Activated CD8-positive, alpha-beta memory T cell treated with anti-CD3 and anti-CD28 coated beads, Interleukin-2, amount 50 U/mL, for 4 hours (primary cell): ENCODE data around the gene SIGLEC11.
"Not testable (repeated sequence)": the region's sequence is repeated elsewhere in the genome, so short reads cannot be mapped to it uniquely, and the experiment has no call there.

ENCODE experiments used
- DNase-seq: peaks from one replicate; pipeline ENCODE4 v3.0.0-alpha.2; 2020

SIGLEC11 gene

DNA sequence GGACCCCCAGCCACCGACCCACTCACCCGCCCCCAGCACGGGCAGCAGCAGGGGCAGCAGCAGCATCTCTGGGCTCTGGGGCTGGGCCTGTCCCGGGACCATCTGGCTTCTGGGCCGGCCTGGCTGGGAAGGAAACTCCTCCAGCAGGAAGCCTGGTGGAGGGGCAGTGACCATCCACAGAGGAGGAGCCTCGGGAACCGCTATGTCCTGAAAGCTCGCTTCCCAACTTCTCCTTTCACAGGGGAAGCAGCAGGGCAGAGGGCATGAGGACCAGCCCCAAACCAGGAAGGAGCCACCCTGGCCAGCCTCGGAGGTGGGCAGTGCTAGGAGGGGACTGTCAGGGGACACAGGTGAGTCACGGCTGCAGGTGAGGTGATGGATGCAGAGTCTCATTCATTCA, at the start of gene SIGLEC11:
Gene SIGLEC11, minus strand, starts transcription at position 193 of the 400 bp plus-strand sequence. Its CDS starts 91 bp downstream, at position 102.
- DNase-seq = not testable (repeated sequence)

GRCh38 chr19:50008532-50008931, 47.6 kb upstream of the SIGLEC11 start:
- DNase-seq = no peak

- DNase-seq = no peak
Observed at GRCh38 chr19:50007947-50008346, 47.0 kb upstream of the SIGLEC11 start.

GRCh38 chr19:50007170-50007569, 46.2 kb upstream of the SIGLEC11 start:
- no peak for DNase-seq

DNA sequence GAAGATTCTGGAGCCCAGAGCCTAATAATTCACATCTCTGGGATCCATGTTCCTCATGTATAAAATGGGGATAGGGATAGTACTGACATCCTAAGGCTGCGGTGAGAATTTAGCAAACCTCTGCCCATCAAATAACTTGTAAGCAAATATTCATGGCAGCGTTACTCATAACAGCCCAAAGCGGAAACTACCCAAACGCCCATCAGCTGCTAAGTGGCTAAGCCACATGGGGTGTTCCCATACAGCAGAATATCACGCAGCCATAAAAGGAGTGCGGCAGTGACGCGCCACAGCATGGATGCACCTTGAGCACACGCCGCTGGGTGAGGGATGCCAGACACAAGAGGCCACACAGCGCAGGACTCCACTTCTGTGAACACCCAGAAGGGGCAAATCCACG, 44.5 kb upstream of the SIGLEC11 start:
- no peak for DNase-seq

DNA sequence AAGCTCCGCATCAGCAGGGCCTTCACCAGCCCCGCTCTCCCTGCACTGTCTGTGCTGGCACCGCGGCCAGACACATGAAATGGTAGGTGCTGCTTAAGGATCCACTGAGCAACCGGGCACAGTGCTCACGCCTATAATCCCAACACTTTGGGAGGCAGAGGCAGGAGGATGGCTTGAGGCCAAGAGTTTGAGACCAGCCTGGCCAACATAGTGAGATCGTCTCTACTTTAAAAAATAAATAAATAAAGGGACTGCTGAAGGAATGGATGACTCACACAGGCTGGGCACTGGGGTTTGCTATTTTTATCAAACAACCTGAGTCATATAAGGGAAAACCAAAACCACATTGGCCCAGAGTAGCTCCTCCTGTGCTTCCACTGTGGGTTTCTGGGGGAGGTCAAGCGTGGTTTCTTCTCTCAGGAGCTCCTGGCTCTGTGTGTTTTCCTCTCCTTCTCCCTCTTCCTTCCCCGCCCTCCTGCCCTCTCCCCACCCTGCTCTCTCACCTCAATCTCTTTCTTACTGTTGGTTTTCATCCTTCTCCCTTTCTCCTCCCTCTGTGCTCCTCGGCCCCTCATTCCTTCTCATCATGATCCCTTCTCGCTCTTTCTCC, 42.9 kb upstream of the SIGLEC11 start:
- no peak for DNase-seq

- DNase-seq = no peak
Observed at GRCh38 chr19:50003254-50003788, 42.3 kb upstream of the SIGLEC11 start.

DNA sequence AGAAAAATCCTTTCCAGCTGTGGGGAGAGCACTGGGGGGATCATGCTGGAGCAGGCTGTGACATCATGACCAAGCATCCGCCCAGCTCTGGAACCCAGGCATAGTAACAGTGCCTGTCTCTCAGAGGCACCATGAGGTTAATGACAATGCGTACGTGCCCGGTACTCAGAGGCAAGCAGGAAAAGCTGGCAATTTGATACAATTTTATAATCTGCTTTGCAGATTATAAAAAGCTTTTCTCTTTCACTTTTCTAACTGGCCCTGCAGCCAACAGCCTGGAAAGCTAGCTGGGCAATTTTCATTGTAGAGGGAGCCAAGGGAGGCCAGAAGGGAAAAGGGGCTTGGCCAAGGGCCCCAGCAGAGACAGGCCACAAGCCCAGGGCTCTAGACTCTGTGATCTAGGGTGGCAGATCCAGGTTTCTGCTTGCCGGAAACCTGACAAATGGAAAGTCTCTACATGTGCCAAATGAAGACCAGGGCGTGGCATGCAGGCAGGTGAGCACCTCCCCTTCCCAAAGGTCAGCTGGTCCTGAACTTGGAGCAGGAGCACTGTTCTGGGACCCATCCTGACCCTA, 41.5 kb upstream of the SIGLEC11 start:
- no peak for DNase-seq

DNA sequence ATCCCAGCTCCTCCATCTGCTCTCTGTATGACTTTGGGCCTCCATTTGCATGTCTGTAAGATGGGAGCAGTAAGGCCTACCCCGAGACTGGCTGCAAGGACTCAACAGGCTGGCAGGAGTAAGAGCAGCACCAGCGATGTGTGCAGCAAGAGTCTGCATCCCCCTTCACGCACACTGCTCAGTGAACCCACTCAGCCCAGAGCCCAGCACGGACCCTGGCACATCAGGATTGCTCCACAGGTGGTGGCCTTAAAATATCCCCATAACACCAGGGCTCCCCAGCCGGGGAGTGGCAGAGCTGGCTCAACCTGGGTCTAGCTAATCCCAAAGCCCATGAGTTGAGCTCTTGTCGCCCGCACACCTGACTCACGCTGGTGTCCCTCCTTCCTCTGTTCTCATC, 40.8 kb upstream of the SIGLEC11 start:
- no peak for DNase-seq

DNA sequence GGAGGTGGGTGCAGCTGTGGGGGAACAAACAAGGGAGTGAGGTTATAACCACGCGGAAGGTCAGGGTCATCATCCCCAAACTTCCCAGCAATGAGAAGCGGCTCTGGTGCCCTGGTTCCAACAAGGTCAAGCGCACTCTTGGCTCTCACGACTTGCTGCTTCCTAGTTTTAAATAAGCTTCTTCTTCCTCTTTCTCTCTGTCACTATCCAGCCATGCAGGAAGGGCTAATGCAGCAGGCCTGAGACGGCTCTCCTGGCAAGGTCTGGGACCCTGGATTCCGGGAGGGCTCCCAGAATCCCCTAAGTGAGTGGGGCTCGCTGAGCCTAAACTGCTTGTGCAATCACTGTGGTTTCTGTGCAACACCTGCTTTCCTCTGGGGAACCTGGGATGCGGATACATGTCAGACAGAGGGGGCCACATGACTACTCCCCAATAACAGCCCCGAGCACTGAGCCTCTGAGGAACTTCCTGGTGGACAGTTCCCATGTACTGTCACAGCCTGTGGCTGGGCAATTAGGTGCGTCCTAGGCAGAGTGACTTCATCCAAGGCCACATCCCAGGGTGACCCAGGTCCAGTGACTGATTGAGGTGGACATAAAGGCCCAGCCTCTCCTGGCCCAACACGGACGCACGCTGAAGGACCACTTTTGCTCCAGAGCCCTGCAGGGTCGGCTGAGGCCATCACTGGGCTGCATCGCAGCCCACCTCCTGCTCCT, 40.0 kb upstream of the SIGLEC11 start:
- DNase-seq = no peak

DNA sequence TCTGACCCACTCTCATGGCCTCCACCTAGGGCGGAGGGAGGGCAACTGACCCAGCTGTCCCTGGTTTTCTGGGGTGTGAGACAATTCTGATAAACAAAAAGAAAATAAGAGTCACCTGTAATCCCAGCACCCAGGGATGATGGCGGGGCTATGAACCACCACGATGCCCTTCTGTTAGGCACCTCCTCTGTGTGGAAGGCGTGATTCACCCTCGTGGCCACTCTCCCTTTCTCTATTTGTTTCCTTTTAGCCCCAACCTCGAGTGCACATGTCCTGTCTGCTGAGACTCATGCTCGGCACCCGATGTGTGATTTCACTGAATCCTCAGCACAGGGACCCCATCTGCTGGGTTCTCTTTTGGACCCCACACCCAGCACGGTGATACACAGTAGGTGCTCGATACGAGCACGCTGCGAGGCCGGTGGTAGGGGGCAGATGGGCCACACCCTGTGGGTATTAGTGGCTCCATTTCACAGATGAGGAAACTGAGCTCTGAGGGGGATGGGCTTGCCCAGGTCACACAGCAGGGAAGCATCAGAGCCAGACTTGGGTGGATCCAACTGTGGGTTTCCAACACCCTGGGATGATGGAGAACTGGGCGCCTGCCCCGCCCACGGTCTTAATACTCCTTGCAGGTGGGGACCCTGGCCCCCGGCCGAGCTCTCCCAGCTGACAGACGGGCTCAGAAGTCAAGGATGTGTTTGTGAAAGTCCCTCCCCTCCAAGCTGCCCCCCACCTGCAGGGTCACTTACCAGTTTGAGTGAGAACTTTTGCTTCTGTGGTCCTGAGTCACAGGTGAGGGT, 39.3 kb upstream of the SIGLEC11 start:
- no peak for DNase-seq

- no peak for DNase-seq
Observed at GRCh38 chr19:49999371-50000010, 38.5 kb upstream of the SIGLEC11 start.

DNA sequence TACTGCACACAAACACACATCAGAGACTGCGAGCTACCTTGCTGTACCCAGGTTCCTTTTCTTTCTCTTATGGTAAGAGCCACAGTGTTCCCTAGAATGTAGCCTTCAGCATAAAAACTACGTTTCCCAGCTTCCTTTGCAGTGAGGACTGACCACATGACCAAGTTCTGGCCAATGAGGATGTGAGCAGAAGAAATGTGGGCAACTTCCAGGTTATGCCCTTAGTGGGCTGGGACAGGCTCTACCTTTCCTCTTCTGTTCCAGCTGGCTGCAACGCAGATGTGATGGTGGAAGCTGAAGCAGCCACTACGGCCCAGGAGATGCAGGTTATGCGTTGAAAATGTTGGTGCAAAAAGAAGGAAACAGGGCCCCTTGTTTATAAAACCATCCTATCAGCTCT, 36.7 kb upstream of the SIGLEC11 start:
- no peak for DNase-seq

DNA sequence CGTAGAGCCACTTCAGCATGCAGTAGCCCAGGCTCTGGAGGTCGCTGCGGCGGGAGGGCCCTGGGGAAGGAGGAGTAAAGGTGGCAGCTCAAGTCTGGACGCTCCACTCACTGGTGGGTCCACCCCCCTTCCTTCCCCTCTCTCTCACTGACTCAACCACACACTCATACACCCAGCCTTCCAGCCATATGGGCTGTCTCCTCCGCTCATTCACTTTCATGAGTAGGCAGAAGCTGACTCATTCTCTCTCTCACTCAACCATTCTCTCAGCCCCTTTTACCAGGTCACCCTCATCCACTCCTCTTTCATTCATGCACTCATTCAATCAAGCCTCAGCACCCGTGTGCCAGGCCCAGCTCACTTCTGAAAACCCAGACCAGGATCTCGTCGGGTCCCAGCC, 27.5 kb upstream of the SIGLEC11 start:
- no peak for DNase-seq

DNA sequence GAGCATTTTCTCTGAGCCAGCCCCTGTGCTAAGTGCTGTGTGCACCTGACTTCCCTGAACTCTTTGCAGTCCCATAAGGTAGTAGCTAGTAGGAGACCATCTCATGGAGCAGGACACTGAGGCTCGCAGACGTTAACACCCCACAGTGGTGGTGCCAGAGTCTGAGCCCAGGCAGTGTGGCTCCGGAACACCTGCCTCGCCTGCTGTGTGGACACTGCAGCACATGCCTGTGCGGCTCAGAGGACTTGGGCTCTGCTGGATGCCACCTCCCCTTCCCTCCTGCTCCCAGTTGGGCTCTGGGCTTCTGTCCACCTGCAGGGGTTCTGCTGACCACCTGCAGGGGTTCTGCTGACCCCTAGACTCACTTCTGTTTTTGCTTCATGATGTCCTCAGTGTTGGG, 27.0 kb upstream of the SIGLEC11 start:
- no peak for DNase-seq

DNA sequence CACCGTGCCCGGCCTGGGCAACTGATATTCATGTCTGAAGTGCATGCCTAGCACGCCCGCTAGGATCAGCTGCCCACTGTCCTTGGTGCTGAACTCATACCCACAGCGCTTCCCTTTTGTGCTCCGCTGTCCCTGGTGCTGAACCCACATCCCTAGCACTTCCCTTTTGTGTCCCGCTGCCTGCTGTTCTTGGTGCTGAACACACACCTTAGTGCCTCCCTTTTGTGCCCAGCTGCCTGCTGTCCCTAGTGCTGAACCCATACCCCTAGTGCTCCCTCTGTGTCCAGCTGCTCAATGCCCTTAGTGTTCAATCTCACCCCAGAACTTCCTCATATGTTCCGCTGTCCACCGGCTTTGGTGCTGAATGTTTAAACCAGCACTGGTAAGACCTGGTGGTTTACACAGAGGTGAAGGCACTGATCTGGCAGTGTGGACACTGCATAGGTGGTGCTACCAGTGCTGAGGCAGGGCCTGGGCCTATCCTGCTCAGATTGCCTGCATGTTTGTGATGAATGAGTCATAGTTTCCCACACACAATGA, 26.3 kb upstream of the SIGLEC11 start:
- peak; percentile 70 for DNase-seq

- no peak for DNase-seq
Observed at GRCh38 chr19:49986354-49986753, 25.4 kb upstream of the SIGLEC11 start.

- DNase-seq = no peak
Observed at GRCh38 chr19:49985871-49986270, 24.9 kb upstream of the SIGLEC11 start.

DNA sequence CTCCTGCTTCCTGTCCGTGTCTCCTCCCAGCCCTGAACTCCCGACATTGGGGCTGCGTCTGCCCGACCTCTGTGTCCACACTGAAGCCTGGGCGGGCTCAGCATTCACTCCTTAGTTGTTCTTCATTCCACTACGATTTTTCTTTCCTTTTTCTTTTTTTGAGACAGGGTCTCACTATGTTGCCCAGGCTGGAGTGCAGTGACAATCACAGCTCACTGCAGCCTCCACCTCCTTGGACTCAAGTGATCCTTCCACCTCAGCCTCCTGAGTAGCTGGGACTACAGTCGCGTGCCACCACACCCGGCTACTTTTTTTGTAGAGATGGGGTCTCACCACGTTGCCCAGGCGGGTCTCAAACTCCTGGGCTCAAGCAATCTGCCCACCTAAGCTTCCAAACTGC, 23.5 kb upstream of the SIGLEC11 start:
- DNase-seq = no peak

GRCh38 chr19:49983645-49984229, 22.8 kb upstream of the SIGLEC11 start:
- peak; percentile 81 for DNase-seq

GRCh38 chr19:49981603-49982593, 20.9 kb upstream of the SIGLEC11 start:
- no peak for DNase-seq
